HG02759 (cell line): Measurements from ENCODE around the gene AIF1.

Source experiments
- ATAC-seq: cut with Tn5 transposase; IDR thresholded peaks from one replicate; pipeline ENCODE4 v1.9.1; 2021; ENCODE audit warnings: mild to moderate bottlenecking, moderate library complexity; ENCODE audit not compliant: unreplicated experiment

The AIF1 gene

DNA sequence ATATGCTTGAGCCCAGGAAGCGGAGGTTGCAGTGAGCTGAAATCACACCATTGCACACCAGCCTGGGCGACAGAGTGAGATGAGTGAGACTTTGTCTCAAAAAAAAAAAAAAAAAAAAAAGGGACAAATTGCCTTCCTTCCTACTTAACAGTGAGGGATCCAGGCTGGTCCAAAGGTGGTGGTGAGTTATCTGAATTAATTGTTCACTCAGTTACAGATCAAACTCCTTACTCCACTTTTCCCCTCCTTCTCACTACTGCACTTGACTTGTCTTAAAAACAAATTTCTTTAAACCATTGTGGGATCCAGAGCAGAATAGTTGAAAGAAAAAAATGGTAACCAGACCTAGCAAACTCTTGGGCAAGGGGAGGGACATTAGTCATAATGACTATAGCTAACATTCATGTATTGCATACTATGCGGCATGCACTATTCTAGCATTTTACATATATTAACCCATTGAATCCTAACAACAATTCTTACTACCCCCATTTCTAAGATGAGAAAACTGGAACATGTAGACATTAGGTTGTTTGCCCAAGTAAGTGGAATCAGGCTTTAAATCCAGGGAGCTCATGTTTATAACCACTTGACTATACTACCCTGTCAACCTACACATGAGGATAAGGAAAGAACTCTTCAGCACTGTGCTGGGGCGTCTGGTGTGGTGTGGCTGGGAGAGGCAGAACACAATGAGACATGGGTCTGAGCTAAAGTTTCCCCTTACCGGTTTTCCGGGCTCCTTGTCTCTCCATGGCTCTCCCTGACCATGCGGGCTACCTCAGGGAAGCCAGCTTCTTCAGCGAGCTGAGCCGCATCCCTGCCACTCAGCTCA is 48.3 kb downstream of the AIF1 start:
- no peak for ATAC-seq

GRCh38 chr6:31663961-31664789 is 49.1 kb downstream of the AIF1 start:
- no peak for ATAC-seq

GRCh38 chr6:31664790-31665500 is 49.9 kb downstream of the AIF1 start, which contains the start of gene GPANK1:
Gene GPANK1, minus strand, starts transcription at chr6:31664997. Its CDS starts 519 bp downstream, at chr6:31664478.
- peak; percentile 30 for ATAC-seq

DNA sequence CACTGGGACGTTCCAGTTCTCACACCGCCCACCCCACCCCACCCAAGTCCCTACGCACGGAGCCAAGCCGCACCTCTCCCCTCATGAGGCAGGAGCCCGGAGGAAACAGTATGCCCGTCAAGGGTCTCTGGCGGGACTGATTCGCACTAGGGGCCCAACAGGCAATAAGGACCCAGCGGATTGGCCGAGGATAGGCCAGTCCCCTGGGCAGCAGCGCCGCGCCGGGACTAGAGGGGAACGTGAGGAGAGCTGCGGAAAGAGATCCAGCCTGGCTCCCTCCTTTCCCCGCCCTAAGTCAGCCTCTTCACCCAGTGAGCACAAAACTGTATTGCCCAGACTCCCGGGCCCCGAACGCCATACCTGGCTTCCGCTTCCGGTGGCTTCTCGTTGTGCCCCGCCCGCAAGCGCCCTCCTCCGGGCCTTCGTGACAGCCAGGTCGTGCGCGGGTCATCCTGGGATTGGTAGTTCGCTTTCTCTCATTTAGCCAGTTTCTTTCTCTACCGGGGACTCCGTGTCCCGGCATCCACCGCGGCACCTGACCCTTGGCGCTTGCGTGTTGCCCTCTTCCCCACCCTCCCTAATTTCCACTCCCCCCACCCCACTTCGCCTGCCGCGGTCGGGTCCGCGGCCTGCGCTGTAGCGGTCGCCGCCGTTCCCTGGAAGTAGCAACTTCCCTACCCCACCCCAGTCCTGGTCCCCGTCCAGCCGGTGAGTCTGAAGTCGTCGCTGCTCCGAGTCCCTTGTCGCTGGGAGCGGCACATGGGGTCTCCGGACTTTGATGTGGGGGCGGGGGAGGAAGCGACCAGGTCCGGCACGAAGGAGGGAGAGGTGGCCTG is 50.7 kb downstream of the AIF1 start, which contains the start of gene CSNK2B:
TSS of gene CSNK2B (plus strand) at position 580 of the 836 bp plus-strand sequence. CDS start 752 bp downstream, outside the sequence.
- ATAC-seq = peak; percentile 80

- ATAC-seq = no peak
Observed at GRCh38 chr6:31666337-31666965, 51.4 kb downstream of the AIF1 start.
